Activated naive CD4-positive, alpha-beta T cell (primary cell): ENCODE measurements around the gene TFDP2.

Source experiments
- DNase-seq, 4 experiments: peaks; one replicate each; lab custom pipeline; 2025; lab: John Stamatoyannopoulos, UW

The TFDP2 gene

GRCh38 chr3:142072816-142073215, 76.5 kb downstream of the TFDP2 start:
- DNase-seq, result no peak

- DNase-seq, result no peak
These were observed 83.4 kb downstream of the TFDP2 start for GRCh38 chr3:142065932-142066331.

GRCh38 chr3:142065344-142065743, 84.0 kb downstream of the TFDP2 start:
- DNase-seq, result no peak

GRCh38 chr3:142064454-142064853, 84.9 kb downstream of the TFDP2 start:
- DNase-seq, result no peak

- DNase-seq, result no peak
These were observed 92.0 kb downstream of the TFDP2 start for GRCh38 chr3:142057331-142057725.

GRCh38 chr3:142056656-142057330, 92.6 kb downstream of the TFDP2 start:
- DNase-seq, result no peak

GRCh38 chr3:142053835-142054234, 95.5 kb downstream of the TFDP2 start:
- no peak for DNase-seq

GRCh38 chr3:142053244-142053643, 96.1 kb downstream of the TFDP2 start:
- DNase-seq, result no peak

- no peak for DNase-seq
These were observed 98.0 kb downstream of the TFDP2 start for GRCh38 chr3:142051351-142051750.

- DNase-seq, result no peak
These were observed 102.3 kb downstream of the TFDP2 start for GRCh38 chr3:142047021-142047369.

GRCh38 chr3:142046320-142047020, 102.9 kb downstream of the TFDP2 start:
- no peak for DNase-seq

GRCh38 chr3:142040941-142041491, 108.3 kb downstream of the TFDP2 start:
- no peak for DNase-seq

GRCh38 chr3:142035308-142035922, 113.9 kb downstream of the TFDP2 start:
- no peak for DNase-seq

GRCh38 chr3:142033292-142033691, 116.1 kb downstream of the TFDP2 start:
- DNase-seq, result no peak

- no peak for DNase-seq
These were observed 117.8 kb downstream of the TFDP2 start for GRCh38 chr3:142031575-142031974.

GRCh38 chr3:142029791-142030190, 119.6 kb downstream of the TFDP2 start:
- no peak for DNase-seq

GRCh38 chr3:142029052-142029642, 120.2 kb downstream of the TFDP2 start:
- DNase-seq, result no peak

GRCh38 chr3:142028243-142028777, 121.0 kb downstream of the TFDP2 start:
- DNase-seq, result peak in 1 of 4 experiments; percentile 1

- no peak for DNase-seq
These were observed 121.6 kb downstream of the TFDP2 start for GRCh38 chr3:142027735-142028134.

- no peak for DNase-seq
These were observed 122.0 kb downstream of the TFDP2 start for GRCh38 chr3:142027300-142027699.

GRCh38 chr3:142026333-142026732, 123.0 kb downstream of the TFDP2 start:
- no peak for DNase-seq

GRCh38 chr3:142022381-142022780, 127.0 kb downstream of the TFDP2 start:
- DNase-seq, result no peak
